Right forelimb (tissue), 1 donor: ENCODE data around the gene AKAP13.
"Not testable (repeated sequence)": the region's sequence is repeated elsewhere in the genome, so short reads cannot be mapped to it uniquely, and the experiment has no call there.

Experiments
- DNase-seq: peaks from one replicate; pipeline ENCODE4 v3.0.0-alpha.2; 2018

AKAP13 gene

DNA sequence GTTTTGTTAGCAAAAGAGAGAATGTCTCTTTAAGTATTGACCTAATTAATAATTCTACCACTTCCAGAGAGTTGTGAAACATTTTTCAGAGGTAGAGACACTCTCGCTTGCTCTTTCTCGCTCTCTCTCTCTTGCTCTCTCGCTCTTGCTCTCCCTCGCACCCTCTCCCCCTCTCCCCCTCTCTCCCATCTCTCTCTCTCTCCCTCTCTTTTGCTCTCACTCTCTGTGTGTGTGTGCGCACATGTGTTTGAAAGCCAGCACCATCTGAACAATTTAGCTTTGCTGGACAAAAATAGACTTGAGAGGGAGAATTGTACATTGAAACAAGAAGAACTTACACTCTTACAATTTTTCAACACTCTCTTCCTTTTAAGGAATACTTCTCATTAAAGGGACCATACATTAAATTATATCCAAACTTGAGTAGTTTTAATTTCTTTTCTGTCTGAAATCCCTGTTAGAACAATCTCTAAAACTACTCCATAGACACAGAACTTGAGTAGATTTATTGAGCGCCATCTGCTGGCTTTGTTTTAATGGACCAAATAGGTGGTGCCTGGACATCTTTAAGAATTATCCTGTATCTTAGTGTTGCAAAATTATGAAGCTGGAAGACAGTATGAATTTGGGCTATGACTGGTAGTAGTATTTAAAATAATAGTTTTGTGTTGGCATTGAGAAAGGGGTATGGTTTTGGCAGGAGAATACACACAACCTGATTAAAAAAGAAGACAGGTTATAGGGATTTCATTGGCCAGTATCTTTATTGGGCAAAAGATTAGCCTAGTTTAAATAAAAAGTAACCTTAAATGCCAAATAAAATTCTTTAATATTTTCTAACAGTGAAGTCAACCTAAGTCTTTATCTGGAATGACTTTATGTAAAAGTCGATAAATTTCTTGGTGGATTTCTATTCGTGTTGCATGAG lies 124.6 kb downstream of the AKAP13 start:
- DNase-seq, result peak; percentile 48

DNA sequence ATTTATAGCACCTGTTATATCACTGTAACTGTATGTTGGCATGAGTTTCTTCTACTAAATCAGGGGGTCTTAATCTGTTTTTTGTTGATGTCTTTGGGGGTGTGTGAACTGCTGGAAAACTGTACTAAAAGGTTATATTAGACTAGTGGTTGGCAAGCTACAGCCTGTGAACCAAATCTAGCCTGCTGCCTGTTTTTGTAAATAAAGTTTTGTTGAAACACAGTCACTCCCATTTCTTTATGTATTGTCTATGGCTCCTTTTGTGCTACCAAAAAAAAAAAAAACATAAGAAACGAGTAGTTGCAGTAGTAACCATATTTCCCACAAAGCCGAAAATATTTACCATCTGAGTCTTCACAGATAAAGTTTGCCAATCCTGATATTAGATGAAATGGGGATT lies 126.7 kb downstream of the AKAP13 start:
- no peak for DNase-seq

DNA sequence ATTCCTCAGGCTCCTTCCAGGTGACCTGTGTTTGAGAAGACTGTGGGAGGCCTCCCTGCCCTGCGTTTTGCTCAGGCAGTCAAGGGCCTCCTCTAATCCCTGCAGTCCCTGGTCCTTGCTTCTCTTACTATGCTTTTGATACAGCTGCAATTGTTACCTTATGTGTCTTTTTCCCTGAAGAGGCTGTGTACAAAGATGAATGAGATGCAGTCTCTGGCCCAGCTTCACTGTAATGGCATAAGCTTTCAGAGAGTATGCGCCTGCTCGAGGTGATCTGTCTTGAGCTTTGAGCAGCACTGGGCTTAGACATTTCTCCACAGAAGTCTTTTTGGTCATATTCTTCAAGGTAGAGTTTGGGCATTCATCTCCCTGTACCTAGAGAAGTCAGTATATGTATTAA lies 129.6 kb downstream of the AKAP13 start:
- no peak for DNase-seq

DNA sequence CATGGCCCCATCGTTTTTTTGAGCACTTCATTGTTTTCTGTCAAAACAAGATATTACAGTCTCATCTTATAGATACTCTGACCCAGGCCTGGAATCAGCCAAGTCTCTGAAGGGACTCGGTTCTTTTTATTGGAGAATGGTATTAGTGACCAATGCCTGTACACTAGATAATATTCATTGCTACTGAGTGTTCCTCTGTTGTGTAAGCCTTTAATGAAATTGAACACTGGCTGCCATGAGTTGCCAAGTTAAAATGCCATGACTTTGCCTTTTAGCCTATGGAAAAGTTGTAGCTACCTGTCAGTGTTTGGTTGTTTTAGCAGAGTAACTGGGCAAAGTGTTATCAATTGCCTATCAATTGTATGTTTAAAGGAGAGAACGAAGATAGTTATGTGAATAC lies 134.0 kb downstream of the AKAP13 start:
- no peak for DNase-seq

DNA sequence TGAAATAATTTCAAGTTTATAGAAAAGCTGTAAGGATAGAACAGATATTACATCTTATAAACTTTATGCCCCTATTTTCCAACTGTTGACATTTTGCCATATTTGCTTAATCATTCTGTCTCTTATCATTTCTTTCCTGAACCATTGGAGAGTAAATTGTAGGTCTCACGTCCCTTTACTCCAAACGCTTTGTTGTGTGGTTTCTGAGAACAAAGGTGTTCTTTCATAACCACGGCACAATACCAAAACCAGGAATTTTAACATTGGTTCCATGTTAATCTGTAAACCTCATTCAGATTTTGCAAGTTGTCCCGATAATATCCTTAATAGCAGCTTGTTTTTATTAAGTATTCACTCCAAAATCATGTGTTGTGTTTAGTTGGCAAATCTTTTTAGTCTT lies 134.8 kb downstream of the AKAP13 start:
- DNase-seq, result no peak

DNA sequence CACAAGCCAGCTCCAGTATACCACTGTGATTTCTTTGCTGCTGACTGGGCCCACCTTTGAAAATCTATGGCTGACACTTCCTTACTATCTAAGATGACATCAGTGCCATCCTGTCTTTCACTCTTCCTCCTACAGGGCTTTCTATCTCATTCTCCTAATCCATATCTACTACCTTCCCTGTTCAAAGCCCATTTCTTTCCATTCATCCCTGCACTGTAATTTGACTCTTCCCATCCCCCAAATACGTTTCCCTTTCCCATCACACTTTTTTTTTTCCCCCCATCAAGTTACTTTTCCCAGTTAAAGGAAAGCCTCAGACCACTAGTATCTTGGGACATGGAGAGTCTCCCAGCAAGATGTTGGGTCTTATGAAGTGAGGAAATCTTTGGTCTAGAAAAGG lies 136.7 kb downstream of the AKAP13 start:
- DNase-seq, result no peak

DNA sequence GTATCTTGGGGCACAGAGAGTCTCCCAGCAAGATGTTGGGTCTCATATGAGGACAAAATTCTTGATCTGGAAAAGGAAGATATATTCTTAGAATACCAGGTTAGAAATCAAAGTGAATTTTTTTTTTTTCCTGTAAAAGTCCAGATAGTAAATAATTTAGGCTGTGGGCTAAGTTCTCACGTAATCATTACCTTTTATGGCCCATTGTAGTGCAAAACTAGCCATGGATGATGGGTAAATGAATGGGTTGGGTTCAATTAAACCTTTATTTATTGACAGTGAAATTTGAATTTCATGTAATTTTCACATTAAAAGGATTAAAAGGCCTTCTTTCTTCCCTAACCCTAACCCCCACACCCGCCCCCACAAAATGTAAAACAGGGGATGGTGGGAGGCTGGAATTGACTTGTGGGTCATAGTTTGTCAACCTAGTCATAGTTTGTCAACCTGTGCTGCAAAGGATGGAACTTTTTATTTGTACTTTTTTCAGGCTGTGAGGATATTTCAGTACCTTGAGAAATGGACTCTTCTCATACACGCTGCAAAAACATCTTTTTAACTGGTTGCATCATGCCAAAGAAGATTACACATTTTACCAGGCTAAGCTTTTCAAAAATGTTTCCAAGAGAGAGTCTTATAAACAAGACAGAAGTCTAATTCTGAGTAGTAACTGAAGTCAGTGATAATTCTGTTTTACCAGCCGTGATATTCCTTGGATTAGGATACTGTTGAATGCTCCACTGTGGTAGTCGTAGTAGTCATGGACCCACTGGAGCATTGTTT lies 138.8 kb downstream of the AKAP13 start:
- no peak for DNase-seq

DNA sequence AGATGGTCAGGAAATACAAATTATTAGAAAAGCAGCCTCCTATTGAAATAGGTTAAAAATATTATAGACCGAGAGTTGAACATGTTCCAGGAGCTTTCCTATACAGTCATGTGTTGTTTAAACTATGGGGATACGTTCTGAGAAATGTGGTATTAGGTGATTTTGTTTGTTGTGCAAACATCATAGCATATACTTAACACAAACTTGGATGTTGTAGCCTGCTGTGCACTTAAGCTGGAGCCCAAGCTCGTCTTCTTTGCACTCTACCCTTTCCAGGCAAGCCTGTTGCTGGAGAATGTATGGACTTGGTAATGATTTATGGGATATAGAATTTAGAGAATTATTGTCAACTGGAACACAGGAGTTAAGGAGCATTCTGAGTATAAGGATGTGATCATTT lies 140.2 kb downstream of the AKAP13 start:
- DNase-seq, result no peak

DNA sequence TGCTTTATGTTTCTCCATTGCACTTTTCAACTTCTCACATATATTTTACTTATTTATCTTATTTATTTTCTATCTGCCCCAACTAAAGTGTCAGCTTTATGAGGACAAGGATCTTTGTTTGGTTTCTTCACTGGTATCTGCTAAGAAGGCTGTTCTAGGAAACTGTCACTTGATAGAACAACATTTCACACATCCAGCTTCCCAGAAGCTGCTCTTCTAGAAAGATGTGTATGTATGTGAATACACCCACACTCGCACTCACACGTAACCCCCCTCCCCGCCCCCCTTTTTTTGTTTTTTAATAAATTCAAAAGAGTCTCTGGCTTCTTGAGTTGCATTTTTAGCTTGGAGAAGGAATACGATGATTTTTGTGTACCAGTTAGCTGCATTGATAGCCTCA lies 143.1 kb downstream of the AKAP13 start:
- no peak for DNase-seq

DNA sequence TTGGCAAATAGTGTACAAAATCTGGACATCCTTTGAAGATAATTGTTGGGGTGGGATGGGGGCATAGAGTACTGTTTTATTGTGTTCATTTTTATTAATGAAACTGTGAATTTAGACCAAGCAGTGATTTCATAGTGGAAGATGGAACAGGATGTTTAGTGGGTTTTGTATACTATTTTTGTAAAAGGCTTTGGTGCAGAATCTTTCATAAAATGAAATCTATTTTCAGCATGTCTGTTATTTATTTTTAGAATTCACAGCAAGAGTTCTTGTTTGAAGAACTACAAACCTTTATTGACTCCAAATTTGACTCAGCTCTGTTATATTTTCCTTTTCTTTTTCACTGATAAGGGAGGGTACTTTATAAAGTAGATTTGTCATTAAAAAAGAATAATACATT lies 145.4 kb downstream of the AKAP13 start:
- no peak for DNase-seq

DNA sequence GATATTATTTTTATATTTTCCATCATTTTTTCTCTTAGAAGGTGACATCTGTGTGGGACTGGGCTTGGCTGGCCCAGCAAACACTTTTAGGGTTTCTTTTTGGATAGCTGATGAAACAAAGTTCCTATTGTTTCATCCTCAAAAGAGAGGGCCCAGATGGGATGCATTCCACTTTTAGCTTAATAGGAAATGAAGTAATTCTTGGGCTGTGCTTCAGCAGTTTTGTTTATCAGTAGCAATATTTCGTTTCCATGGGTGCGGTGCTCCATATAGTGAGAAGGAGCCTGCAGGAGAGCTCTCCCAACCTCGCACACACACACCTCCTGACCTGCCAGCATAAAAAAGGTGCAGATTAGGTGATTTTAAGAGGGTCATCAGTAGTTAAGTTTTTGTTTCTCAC lies 147.5 kb downstream of the AKAP13 start:
- peak; percentile 56 for DNase-seq

DNA sequence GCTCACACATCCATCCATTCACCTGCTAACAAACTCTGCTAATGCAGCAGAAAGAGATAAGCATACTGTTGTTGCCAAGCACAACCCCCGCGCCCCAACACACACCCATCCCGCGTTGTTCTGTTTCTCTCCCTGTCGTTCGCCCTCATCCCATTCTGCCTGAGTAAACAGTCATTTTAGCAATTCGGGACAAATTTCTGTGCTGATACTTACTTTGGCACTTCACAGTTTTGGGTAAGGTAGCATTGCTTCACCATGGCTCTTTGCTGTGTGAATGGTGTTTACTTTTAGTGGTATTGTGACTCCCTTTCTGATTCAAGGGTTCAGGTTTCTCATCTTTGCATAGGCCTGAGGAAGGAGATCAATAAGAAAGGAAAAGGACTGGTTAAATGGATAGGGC lies 149.7 kb downstream of the AKAP13 start:
- no peak for DNase-seq

DNA sequence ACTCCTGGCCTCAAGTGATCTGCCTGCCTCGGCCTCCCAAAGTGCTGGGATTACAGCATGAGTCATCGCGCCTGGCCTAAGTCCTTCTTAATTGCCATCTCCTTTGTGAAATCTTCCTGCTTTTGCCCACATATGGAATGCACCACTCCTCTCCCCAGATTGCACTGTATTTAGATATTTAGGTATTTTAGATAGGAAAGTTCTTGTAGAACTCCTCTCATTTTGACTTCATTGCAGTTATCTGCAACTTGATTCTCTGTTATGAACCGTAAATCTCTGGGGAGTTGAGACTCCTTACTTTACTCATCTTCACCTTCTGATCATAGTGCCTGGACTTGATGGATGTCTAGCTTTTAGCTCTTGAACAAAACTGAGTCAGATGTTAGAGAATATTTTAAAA lies 150.7 kb downstream of the AKAP13 start:
- no peak for DNase-seq

DNA sequence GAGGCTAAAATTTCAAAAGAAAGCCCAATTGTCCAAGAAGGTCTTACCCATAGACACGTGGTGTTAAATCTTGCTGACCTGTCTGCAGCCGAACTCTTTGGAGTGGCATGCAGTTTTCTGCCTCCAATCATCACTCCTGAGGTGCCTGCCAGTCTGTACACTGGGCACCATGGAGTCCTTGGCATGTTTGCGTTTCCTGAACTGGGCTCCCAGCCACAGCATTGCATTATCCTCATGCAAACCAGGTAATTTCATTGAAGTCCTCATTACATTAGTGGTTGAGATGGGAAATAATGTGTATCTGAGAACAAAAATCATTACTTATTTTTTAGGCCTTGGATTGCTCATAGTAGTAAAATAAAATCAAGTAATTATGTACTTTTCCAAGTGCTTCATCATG lies 152.3 kb downstream of the AKAP13 start:
- DNase-seq, result no peak

DNA sequence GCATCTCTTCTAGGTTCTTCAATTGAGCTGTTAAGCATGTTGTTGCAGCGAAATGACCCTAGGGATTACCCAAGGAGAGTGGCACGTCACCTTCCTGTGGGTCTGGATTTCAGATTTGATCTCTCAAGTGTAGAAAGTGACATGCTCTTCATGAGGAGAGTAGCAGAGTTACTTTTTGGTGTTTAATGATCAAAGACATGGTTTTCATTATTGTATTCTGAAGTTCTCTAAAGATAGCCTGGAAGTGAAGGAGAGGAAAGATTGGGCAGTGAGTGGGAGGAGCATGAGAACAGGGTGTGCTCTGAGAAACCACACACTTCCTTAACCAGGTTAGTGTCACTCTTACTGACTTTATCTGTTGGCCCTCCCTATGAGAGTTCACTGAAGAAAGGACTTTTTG lies 153.6 kb downstream of the AKAP13 start:
- no peak for DNase-seq

DNA sequence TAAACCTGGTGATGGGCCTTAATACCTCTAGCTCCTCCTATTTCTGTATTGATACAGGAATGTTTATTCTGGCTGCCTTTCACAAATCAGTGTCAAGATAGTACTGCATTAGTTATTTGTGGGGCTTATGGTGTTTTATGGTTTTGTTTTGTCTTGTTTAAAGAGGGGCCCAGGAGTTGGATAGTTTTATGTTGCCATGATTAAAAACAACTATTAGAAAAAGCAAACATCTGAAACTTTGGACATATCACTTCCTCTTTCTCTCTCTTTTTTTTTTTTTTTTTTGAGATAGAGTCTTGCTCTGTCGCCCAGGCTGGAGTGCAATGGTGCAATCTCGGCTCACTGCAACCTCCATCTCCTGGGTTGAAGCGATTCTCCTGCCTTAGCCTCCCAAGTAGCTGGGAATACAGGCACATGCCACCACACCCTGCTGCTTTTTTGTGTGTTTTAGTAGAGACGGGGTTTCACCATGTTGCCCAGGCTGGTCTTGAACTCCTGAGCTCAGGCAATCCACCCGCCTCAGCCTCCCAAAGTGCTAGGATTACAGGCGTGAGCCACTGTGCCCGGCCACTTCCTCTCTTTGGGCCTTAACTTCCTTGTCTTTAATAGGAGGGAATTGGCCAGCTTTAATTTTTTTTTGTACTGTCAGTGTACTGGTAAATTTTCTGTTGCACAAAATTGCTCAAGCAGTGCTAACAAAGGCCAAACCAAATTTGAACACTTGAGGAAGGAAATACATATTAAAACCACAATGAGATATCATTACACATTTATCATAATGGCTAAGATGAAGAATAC lies 155.3 kb downstream of the AKAP13 start:
- DNase-seq, result not testable (repeated sequence)

DNA sequence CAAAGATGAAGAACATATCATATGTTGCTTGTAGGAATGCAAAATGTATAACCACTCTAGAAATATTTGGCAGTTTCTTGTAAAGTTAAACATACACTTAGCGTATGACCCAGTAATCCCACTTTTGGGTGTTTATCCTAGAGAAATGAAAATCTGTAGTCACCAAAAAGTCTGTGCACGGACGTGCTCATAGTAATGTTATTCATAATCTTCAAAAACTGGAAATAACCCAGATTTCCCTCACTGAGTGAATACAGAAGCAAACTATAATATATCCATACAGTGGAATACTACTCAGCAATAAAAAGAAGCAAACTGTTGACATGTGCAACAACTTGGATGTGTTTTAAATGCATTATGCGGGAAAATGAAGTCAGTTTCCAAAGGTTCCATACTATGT lies 155.9 kb downstream of the AKAP13 start:
- no peak for DNase-seq

DNA sequence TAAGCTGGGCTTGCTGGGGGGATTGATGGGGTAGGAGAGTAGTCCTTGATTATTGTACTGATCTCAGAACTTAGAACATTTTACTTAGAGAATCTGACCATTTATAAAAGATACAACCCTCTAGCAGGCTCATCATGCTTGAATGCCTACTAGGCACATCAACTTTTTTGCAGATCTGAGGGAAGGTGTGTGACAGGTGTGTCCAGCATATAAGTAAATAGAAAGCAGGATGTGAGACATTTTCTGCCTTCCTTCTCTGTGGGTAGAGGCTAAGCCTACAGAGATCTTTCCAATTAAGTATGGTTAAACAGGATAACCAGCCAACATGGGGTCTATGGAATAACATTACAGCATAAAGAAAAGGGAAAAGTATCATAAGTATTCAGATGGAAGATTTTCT lies 159.1 kb downstream of the AKAP13 start:
- DNase-seq, result no peak

DNA sequence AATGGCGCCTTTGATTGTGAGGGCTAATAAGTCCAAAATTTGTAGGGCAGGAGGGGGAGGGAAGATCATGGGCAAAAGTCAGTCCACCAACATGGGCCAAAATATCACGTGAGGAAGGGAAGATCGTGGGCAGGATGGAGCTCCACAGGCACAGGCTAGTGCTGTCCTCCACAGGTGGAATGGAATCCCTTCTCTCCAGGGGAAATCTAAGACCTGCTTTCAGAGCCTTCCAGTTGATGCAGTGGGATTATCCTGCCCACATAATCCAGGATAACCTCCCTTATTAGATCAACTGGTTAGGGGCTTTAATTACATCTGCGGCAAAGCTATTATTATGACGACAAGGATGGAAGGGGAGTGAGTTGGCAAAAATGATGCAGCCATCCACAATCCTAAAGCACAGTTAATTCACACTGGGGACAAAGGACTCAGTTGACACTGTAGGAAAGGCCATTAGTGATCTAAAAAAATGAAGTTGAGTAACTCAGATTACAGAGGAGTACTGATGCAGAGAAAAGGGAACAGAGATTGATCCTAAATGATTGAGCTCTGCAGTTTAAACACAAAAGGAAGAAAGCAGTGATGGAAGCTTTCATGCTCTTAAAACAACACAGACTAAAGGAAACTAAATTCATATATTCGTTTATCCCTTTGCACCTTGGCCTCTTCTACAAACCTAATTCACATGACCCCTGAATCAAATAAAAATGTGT lies 159.8 kb downstream of the AKAP13 start:
- DNase-seq, result no peak

DNA sequence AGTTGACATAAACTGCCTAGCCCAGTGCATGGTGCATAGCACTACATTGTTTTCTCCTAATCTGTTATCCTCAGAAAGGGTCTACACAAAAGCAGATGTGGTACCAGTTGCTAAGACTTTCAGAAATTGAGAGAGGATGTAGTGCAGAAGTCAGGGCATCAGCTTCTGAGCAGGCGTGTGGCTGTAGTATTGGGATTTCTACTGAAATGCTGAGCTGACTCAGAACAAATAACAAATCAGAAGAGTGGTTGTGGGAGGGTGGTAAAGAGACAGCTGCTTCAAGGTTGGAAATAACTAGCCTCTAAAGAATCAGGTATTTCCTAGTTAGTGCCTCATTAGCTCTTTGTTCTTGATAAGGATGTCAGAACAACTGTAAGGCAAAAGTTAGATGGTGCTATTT lies 161.3 kb downstream of the AKAP13 start:
- DNase-seq, result no peak

DNA sequence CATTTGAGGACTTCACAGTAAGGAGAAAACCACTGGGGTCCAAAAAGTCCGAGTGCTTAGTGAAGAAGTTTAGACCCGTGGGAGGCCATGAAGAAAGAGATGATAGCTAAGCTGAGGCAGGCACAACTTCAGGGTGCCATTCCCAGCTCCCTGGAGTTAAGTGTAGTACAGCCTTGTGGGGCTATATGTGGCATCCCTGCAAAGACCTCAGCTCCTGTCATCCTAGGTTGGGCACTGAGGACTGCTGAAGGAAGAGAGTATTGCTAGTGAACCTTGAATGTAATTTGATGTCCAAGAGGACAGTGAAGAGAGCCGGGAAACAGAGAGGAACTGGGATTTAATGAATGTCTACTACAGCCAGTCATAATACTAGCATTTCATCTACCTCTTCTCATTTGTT lies 162.1 kb downstream of the AKAP13 start:
- DNase-seq, result no peak

DNA sequence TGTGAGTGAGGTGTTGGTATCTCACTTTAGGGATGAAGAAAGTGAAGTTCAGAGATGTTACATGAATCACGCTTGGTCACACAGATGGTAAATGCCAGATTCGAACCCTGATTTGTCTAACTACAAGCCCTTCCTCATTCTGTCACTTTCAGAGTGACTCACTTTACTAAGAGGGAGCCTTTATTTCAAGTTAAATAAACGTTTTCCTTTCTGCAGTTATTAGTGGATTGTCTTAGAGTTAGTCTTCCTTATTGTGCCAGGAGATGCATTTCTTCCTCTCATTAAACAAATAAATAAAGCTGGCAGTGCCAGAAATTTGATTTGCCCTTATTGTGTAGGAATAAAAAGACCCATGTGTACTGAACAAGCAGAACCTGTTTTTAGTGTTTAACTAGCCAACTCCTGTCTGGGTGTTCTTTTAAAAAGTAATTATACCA lies 162.5 kb downstream of the AKAP13 start:
- DNase-seq, result no peak

DNA sequence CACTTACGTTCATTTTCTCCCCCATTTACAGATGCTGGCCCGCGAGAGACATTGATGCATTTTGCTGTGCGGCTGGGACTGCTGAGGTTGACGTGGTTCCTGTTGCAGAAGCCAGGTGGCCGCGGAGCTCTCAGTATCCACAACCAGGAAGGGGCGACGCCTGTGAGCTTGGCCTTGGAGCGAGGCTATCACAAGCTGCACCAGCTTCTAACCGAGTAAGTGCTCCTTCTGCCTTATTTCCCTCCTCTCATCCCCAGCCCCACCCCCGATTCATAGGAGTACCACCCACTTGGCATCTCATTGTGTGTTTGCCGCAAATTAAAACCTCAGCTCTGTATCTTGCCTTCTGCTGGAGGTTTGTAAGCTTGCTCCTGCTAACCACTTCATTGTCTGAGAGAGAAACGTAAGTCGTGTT lies 163.3 kb downstream of the AKAP13 start:
- no peak for DNase-seq
